Measurements from ENCODE around the gene RBM33.
"Not testable (repeated sequence)": the region's sequence is repeated elsewhere in the genome, so short reads cannot be mapped to it uniquely, and the experiment has no call there.

RBM33 gene

DNA sequence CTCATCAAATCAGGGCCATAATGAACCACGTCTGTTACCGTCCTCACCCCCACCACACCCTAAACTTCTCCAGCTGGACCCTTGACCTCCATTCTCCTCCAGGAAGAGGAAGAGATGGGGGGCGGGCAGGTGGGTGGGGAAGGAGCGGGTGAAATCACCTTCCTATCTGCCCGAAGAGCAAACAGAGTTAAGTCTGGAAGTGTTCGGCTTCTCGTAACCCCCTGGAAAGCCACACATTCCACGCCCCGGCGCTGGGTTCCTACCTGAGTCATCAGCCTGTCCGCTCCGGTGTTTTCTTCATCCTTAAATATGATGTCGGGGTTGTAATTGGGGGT is 167.1 kb downstream of the RBM33 start:
- no peak for DNase-seq

DNA sequence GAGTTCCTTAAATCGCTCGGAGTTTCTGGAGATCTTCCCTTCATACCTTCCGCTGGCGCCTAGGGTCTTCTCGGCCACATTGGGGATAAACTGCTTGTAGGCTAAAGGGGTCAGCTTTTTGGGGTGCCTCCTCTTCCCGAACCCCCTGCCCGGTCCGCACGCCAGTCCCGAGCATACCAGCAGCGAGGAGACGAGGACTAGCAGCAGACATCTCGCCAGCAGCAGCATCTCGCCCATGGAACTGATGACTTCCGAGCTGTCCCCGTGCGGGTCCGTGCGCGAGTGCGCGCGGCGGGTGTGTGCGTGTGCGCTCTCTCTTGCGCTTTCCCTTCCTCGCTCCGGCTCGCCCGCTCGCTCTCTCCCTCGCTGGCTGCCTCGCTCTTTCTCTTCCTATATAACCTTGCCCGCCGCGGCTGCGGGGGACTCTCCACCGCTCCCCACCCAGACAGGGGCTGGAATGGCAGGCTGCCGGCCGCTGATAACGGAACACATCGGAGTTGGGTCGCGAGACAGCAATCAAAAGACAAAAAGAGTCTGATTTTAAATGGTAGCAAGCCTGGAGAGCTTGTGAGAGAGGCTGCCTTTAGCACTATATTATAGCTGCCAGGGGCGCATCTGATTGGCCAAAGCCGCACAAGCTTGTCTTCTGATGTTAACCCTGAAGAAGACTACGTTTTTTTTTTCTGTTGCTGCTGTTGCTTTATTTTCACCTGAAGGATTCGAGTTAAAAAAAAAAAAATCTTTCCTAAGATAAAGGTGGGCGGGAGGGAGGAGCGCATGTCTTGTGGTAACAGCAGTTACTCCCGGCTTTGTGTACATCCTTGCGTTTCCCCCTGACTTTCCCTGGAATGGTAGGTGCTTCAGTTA is 167.7 kb downstream of the RBM33 start, which contains the start of gene SHH:
Gene SHH, minus strand, starts transcription at position 569 of the 867 bp plus-strand sequence. Its CDS starts 341 bp downstream, at position 228.
- DNase-seq, result peak; percentile 77

GRCh38 chr7:155813125-155813524 is 168.7 kb downstream of the RBM33 start:
- DNase-seq, result no peak

DNA sequence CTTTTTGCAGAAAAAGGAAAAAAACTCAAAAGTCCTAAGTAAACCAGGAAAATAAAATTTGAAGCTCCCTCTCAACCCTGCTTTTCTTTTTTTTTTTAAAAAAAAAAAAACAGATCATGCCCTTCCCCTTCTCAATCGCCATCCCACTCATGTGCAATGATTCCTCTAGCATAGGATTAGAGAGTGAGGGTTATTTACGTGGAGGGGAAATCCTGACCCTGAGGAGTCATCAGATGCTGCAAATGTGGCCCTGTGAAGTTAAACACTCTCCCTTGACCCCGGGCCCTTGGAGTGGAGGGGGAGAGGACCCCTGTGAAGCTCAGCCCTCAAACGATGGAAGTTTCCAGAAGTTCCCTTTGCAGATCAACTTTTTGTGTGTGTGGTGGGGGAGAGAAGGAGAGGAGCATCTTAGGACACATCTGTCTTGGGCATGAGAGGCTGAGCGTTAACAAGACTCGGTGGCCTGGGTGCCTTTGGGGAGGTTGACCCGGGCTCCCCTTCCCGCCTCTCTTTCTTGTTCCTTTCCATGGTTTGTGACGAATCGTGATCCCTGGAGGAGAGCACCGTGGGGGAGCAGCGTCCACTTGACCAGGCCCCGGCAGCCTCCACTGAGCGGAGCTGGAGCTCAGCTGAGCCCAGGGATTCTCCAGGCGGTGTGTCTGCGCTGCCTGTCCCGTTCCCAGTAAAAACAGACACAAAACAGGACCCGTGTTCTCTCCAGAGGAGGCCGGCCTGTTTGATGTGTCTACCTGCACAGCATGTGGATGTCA is 169.3 kb downstream of the RBM33 start:
- DNase-seq, result no peak

- no peak for DNase-seq
Measured at GRCh38 chr7:155814316-155815276, 170.1 kb downstream of the RBM33 start.

DNA sequence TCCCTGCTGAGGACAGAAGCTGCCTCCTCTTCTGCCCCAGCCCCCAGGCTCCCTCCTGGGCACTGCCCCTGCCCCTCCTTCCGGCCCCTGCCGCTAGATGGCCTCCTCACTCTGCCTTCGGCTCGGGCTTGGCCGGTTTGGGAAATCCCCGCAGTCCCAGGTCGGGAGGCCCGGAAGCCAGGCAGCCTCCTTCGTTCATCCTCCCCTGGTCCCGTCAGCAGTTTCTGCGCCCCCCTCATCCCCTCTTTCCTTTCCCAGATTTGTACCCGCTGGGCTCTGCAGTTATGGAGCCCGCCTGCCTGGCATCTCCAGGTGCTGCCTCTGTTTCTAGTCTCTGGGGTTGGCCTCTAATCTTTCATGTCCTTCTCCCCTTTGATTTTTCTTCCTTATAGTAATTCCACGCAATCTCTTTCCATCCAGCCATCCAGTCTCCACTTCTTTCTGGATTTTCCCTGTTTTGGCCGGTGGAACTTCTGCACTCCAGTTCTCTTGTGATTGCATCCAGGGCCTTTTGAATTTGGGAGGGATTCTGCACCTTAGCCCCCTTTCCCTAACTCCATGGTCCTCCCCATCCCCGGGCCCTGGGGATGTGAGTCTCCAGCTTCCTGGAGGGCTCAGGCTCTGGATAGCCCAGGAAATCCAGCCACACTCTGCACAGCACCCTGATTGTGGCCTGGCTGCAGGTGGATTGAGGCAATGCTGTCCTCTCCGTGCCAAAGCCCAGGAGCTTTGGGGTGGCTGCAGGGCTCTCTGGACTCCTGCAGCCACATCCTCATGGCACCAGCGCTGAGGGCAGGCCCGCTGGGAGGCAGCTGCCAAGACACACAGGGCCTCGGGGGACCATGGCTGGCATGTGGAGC is 171.1 kb downstream of the RBM33 start:
- DNase-seq, result peak; percentile 63

DNA sequence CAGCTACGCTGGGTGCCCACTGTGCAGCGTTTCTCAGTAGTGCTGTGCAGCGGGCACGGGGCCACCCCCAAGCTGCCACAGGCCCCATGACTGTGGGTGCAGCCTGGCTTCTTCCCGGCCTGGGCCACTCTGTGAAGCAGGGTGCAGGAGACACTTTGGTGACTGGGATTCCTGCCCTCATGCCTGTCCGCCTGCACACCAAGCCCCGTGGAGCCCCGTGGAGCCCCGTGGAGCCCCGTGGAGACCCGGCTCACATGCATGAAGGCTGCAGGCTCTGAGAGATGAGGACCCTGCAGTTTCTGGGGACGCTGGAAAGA is 171.7 kb downstream of the RBM33 start:
- DNase-seq, result no peak

DNA sequence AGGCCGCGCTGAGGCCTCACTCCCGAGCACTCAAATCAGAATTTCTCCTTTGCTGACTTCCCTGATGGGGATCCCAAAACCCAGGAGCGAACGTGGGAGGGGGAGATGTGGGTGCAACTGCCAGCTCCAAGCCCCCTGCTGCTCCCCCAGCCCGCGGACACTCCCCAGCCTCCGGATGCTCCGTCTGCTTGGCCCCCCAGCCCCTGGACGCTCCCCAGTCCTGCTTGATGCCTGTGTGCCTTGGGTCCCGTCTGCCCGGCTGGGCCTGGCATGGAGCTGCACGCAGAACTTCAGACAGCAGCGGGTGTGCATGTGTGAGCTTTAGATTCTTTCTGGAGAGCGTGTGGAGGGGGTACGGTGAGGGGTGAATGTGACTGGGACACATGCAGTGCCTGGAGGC is 172.5 kb downstream of the RBM33 start:
- DNase-seq, result no peak

DNA sequence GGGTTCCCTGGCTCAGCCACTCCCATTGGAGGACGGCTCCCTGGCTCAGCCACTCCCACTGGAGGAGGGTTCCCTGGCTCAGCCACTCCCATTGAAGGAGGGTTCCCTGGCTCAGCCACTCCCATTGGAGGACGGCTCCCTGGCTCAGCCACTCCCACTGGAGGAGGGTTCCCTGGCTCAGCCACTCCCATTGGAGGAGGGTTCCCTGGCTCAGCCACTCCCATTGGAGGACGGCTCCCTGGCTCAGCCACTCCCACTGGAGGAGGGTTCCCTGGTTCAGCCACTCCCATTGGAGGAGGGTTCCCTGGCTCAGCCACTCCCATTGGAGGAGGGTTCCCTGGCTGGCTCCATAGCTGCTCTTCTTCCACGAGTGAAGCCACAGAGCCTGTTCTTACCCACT is 173.1 kb downstream of the RBM33 start:
- not testable (repeated sequence) for DNase-seq

DNA sequence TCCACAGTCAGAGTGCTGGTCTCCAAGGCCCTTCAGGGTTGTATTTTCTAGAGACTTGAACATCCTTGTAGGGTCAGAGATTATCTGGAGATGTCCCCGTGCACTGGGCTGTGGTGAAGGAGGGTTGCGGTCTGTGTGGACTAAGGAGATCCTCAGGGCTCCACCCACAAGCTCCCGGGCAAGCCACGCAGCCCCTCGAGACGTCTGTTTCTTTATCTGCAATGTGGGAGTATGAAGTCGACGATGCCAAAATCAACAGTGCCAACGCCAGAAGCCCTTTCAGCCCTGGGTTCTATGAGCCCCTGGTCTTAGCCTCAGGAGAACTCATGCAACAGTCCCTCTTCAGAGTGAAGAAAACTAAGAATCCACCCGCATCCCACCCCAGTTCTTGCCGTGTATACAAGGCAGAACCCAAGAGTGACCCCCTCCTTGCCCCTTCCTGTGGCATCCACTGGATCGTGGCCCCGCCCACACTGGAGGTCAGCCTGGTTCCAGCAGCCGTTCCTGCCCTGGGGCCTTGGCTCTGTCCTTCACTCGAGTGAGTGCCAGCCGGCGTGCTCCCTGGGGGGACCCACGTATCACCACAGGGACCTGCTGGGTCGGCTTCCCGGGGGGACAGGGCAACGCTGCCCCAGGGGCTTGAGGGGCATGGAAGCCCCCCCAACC is 173.8 kb downstream of the RBM33 start:
- no peak for DNase-seq

- no peak for DNase-seq
Measured at GRCh38 chr7:155818820-155819168, 174.3 kb downstream of the RBM33 start.

- DNase-seq, result no peak
Measured at GRCh38 chr7:155819186-155819585, 174.7 kb downstream of the RBM33 start.

GRCh38 chr7:155820246-155820645 is 175.8 kb downstream of the RBM33 start:
- no peak for DNase-seq

- no peak for DNase-seq
Measured at GRCh38 chr7:155820788-155821187, 176.3 kb downstream of the RBM33 start.

DNA sequence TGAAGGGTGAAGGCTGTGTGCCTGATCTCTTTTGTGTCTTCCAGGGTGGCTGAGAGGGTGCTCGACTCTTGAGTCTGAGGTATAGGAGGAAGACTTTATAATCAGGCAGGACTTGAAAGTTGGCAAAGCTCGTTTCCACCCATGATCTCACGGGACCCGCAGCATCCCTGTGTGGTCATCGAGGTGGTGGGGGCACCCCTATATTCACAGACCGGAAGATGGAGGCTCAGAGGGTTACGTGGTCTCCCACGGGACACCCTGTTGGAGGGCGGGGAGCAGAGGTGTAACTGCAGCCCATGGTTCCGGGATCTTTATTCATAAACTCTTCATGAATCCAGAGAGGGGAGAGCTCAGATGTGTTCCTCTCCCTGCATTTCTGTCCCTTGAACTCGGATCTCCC is 177.4 kb downstream of the RBM33 start:
- DNase-seq, result no peak

GRCh38 chr7:155824227-155824886 is 179.9 kb downstream of the RBM33 start:
- no peak for DNase-seq

DNA sequence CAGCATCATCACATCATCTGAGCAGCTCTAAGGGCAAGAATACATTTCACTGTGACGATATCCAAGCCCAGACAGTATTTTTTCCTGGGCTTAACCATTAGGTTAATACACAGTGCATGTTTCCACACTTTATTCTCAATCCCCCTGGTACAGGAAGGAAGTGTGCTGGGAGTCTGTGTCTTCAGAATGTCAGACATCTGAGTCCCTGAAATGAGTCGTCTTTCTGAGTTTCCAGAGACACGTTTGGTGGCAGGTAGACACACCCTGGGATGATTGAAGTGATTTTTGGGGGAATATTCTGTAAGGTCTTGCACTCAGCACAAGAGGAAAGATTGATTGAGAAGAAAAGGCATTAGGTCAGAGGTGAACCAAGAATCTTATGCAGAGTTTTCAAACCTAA is 180.9 kb downstream of the RBM33 start:
- no peak for DNase-seq

GRCh38 chr7:155829796-155830470 is 185.5 kb downstream of the RBM33 start:
- peak; percentile 19 for DNase-seq
